ENCODE data around the gene SDHA.
"Not testable (repeated sequence)": the region's sequence is repeated elsewhere in the genome, so short reads cannot be mapped to it uniquely, and the experiment has no call there.

The SDHA gene

GRCh38 chr5:302416-302815 is 84.3 kb downstream of the SDHA start:
- DNase-seq: not testable (repeated sequence)

DNA sequence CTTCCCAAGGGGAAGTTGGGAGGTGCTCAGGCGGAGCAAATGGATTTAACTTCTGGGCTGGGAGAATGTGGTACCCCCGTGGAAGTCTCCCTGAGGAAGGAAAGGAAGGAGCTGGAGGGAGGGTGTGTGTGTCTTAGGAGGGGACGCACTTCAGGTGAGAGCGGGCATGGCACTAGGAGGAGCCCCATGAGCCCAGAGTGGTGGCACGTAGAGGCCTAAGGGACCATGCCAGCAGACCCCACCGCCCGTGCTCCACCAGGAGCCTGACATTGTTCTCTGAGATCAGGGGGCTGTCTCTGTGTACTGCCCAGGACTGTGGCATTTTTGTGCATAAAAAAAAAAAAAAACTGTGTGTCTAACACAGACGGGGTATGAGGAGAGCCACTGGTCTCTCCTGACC is 84.8 kb downstream of the SDHA start:
- no peak for DNase-seq

DNA sequence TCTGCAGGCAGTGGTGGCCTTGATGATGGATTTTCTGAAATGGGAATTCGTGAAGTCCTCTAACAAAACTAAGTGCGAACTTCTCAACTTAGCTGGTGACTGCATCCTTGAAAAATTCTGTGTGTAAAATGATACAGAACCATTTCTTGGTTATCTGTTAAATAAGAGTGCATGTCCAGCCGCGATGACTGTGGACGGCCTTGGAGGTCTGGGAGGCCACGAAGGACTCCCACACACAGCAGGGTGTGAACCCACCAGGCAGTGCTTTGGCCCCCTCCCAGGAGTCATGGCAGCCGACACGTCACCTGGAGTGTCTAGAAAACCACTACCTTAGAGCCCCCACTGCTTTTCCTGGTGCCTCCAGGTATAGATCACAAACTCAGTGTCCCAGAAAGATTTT is 85.6 kb downstream of the SDHA start:
- not testable (repeated sequence) for DNase-seq

GRCh38 chr5:305050-305449 is 86.9 kb downstream of the SDHA start:
- no peak for DNase-seq

GRCh38 chr5:305459-305858 is 87.3 kb downstream of the SDHA start:
- no peak for DNase-seq

DNA sequence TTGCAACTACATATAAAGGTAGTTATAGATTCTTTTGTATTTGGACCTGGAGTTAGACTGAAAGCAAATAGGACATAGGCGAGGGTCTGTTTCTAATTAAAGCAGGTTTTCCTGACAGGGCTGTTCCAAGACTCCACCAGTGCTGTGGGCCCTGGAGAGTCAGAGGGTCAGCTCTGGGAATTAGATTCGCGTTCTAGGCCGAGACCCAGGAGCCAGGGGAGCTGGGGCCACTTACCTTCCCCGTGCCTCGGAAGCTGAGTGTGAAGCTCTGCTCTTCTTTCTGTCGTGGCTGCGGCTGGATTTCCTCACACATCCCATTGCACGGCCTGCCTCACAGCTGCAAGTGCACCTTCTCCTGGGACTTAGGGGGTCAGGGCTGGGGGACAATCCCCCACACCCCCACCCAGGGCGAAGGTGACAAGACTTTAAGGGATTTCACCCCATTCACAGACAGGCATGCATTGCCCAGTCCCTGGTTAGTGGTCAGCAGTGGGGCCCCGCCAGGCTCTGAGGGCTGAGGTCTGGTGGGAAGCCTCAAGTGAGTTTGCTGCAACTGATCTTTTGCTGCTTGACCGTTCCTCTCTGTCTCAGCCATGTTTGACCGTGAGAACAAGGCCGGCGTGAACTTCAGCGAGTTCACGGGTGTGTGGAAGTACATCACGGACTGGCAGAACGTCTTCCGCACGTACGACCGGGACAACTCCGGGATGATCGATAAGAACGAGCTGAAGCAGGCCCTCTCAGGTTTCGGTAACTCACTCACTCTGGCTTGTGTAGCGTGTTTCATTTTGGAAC is 88.1 kb downstream of the SDHA start:
- no peak for DNase-seq
